GM19455 (cell line): ENCODE data around the gene SERINC3.
A peak's percentile ranks its signal among the peaks of the same experiment; 100 is the strongest.

Source experiments
- ATAC-seq: cut with Tn5 transposase; IDR thresholded peaks from one replicate; pipeline ENCODE4 v1.9.1; 2021; ENCODE audit not compliant: unreplicated experiment

Gene SERINC3

GRCh38 chr20:44533928-44534327 lies 12.1 kb upstream of the SERINC3 start:
- no peak for ATAC-seq

- no peak for ATAC-seq
These were observed 11.1 kb upstream of the SERINC3 start for GRCh38 chr20:44532981-44533331.

GRCh38 chr20:44532259-44532980 lies 10.6 kb upstream of the SERINC3 start:
- peak; percentile 17 for ATAC-seq

- no peak for ATAC-seq
These were observed 6.4 kb upstream of the SERINC3 start for GRCh38 chr20:44528309-44528708.

GRCh38 chr20:44527716-44528199 lies 5.9 kb upstream of the SERINC3 start:
- ATAC-seq: no peak

- no peak for ATAC-seq
These were observed 4.3 kb upstream of the SERINC3 start for GRCh38 chr20:44526129-44526528.

GRCh38 chr20:44523746-44524145 lies 1.9 kb upstream of the SERINC3 start:
- no peak for ATAC-seq

GRCh38 chr20:44522841-44523240 lies 971 bp upstream of the SERINC3 start:
- no peak for ATAC-seq

GRCh38 chr20:44520881-44521280 lies 989 bp downstream of the SERINC3 start:
- no peak for ATAC-seq

GRCh38 chr20:44518248-44518647 lies 3.6 kb downstream of the SERINC3 start:
- no peak for ATAC-seq

- no peak for ATAC-seq
These were observed 4.4 kb downstream of the SERINC3 start for GRCh38 chr20:44517454-44517853.

- ATAC-seq: no peak
These were observed 5.4 kb downstream of the SERINC3 start for GRCh38 chr20:44516491-44516890.

GRCh38 chr20:44513871-44514270 lies 8.0 kb downstream of the SERINC3 start:
- ATAC-seq: no peak

- no peak for ATAC-seq
These were observed 12.1 kb downstream of the SERINC3 start for GRCh38 chr20:44509762-44510161.

- no peak for ATAC-seq
These were observed 17.2 kb downstream of the SERINC3 start for GRCh38 chr20:44504402-44505307.

- no peak for ATAC-seq
These were observed 18.9 kb downstream of the SERINC3 start for GRCh38 chr20:44502968-44503367.

- no peak for ATAC-seq
These were observed 20.4 kb downstream of the SERINC3 start for GRCh38 chr20:44501448-44501847.

GRCh38 chr20:44500221-44500620 lies 21.6 kb downstream of the SERINC3 start:
- ATAC-seq: no peak

- ATAC-seq: no peak
These were observed 24.1 kb downstream of the SERINC3 start for GRCh38 chr20:44497761-44498160.

GRCh38 chr20:44496976-44497375 lies 24.9 kb downstream of the SERINC3 start:
- ATAC-seq: no peak

GRCh38 chr20:44495802-44496481 lies 25.9 kb downstream of the SERINC3 start:
- no peak for ATAC-seq

- no peak for ATAC-seq
These were observed 26.6 kb downstream of the SERINC3 start for GRCh38 chr20:44495257-44495656.
